NCI-H128 (cell line): ENCODE results near the gene CAT.

Experiments used
- DNase-seq: peaks from one replicate; lab custom pipeline; 2025; ENCODE audit not compliant: unreplicated experiment; lab: John Stamatoyannopoulos, UW

Gene CAT

DNA sequence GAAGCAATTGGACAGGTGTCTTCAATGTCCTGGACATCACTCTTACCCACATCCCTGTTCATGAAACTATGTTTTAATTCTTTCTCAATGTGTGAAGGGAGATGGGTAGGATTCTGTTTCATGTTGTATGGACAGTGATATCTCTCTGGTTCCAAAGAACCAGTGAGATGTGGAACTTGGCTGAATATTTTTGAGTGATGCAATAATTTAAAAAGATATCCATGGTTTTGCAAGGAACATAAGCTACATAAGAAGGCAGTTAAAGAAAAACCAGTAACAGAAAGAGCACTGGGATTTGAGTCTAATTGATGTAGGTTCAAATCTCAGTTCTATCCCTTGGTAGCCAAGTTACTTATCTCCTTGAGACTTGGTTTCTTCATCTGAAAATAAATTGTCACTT, 82.5 kb downstream of the CAT start:
- no peak for DNase-seq
